PC-9 (cell line): ENCODE measurements around the gene RFWD3. TPM values are rescaled to one million over a fixed set of nuclear protein-coding genes. Genes with fewer than 3 reads are reported as not detected.

Experiments
- BruUV-seq: library from RNA; stranded (reverse); fragments of 400-500 nt; replicated peaks from 2 replicates; lab custom pipeline; 2021; lab: Mats Ljungman, UMichigan
- CTCF ChIA-PET: fragments of 300-600 bp; sonication (Branson Sonifier 250); formaldehyde crosslinking; loops from one replicate; lab custom pipeline; 2022; ENCODE audit warnings: antibody characterized with exemption; lab: Charles Lee
- POLR2A ChIA-PET: fragments of 300-600 bp; sonication (Branson Sonifier 250); formaldehyde crosslinking; loops from one replicate; lab custom pipeline; 2022; ENCODE audit warnings: antibody characterized with exemption; ENCODE audit not compliant: unreplicated experiment; lab: Charles Lee
- DNase-seq, 2 experiments: peaks; one replicate each; pipeline versions ENCODE4 v3.0.0 to v3.0.0-alpha.2; 2015 to 2022; ENCODE audit warnings: mixed read lengths in 1 of 2
- H2AFZ ChIP-seq: fragments of 200-600 bp; sonication (generic); 2 replicates; pipeline ENCODE4 v1.8.1; 2017; ENCODE audit warnings: antibody characterized with exemption
- H3F3A ChIP-seq: fragments of 200-600 bp; sonication (generic); 2 replicates; pipeline ENCODE4 v1.8.1; 2017; ENCODE audit warnings: antibody characterized with exemption, mild to moderate bottlenecking, low read depth; ENCODE audit not compliant: insufficient read depth
- H3K27ac ChIP-seq: fragments of 200-600 bp; sonication (generic); 2 replicates; pipeline ENCODE4 v1.6.1; 2016; ENCODE audit warnings: mixed run types
- H3K27me3 ChIP-seq: fragments of 200-600 bp; sonication (generic); 2 replicates; pipeline ENCODE4 v1.6.1; 2016; ENCODE audit warnings: low read depth, mixed run types; ENCODE audit not compliant: insufficient read depth
- H3K36me3 ChIP-seq: fragments of 200-600 bp; sonication (generic); 2 replicates; pipeline ENCODE4 v1.6.1; 2016; ENCODE audit warnings: low read depth, mixed run types
- H3K4me1 ChIP-seq: fragments of 200-600 bp; sonication (generic); replicated peaks from 2 replicates; pipeline ENCODE4 v1.6.1; 2016; ENCODE audit warnings: mixed run types; ENCODE audit not compliant: insufficient read depth
- H3K4me2 ChIP-seq: fragments of 200-600 bp; sonication (generic); 2 replicates; pipeline ENCODE4 v1.6.1; 2017; ENCODE audit warnings: mixed run types
- H3K4me3 ChIP-seq: fragments of 200-600 bp; sonication (generic); 2 replicates; pipeline ENCODE4 v1.6.1; 2016; ENCODE audit warnings: mixed run types
- H3K79me2 ChIP-seq: fragments of 200-600 bp; sonication (generic); 2 replicates; pipeline ENCODE4 v1.6.1; 2017; ENCODE audit warnings: low read depth, mixed run types
- H3K9me2 ChIP-seq: fragments of 200-600 bp; sonication (generic); 2 replicates; pipeline ENCODE4 v1.8.1; 2017; ENCODE audit warnings: mild to moderate bottlenecking; ENCODE audit not compliant: insufficient read depth
- H3K9me3 ChIP-seq: fragments of 200-600 bp; sonication (generic); 2 replicates; pipeline ENCODE4 v1.8.1; 2016; ENCODE audit warnings: low read depth; ENCODE audit not compliant: insufficient read depth
- H4K20me1 ChIP-seq: fragments of 200-600 bp; sonication (generic); 2 replicates; pipeline ENCODE4 v1.8.1; 2017; ENCODE audit not compliant: insufficient read depth
- CTCF ChIP-seq: fragments of 200-600 bp; sonication (generic); conservative IDR thresholded peaks from 2 replicates; pipeline ENCODE4 v1.6.1; 2017; ENCODE audit warnings: mixed run types, antibody characterized with exemption, mild to moderate bottlenecking, moderate library complexity
- EZH2 ChIP-seq: fragments of 200-600 bp; sonication (generic); IDR thresholded peaks from 2 replicates; pipeline ENCODE4 v1.8.0; 2017; ENCODE audit warnings: antibody characterized with exemption, low read depth
- intact Hi-C: fragments of 100-400 bp; cut with micrococcal nuclease; formaldehyde crosslinking; loops from one replicate; pipeline ENCODE4 v1.10.0; 2022; ENCODE audit not compliant: unreplicated experiment
- total RNA-seq: library from RNA; stranded (reverse); gene quantifications from 2 replicates; pipeline ENCODE4 v1.2.3, GENCODE V29; 2021

Gene RFWD3
- total RNA-seq, 1 experiment from 2014 or later: 49.5 TPM

- H3K9me3 ChIP-seq: no peaks in the 10 kb centered on the region
- ChIA-PET POLR2A (interaction anchor here (0.7 kb wide), 1 partner anchor 10 kb away, joined by 4 read pairs; no protein-coding TSS in a partner anchor), CTCF (interaction anchor here (1.2 kb wide), 1 partner anchor 153 kb away, joined by 6 read pairs; no protein-coding TSS in a partner anchor)
- BruUV-seq: no TSS peak
- H3K9me2 ChIP-seq: no peaks in the 10 kb centered on the region
- H3K27ac ChIP-seq: no peak overlapping the region
- no peaks in the 10 kb centered on the region for H4K20me1 ChIP-seq
- no peak overlapping the region for H3K4me3 ChIP-seq
- no peaks in the 10 kb centered on the region for H3F3A ChIP-seq
- peak; percentile 79 to 81 for DNase-seq
- no peaks in the 10 kb centered on the region for H3K36me3 ChIP-seq
- peaks cover 4% of the 10 kb centered on the region; the same call in 1 of the 2 replicates for H3K4me1 ChIP-seq
- intact Hi-C loops: loop anchor here (1.0 to 10.0 kb wide), 5 partner anchors 33 to 478 kb away; partner anchors contain the start of gene ZNRF1
- no peaks in the 10 kb centered on the region for H3K79me2 ChIP-seq
- TF ChIP-seq EZH2 (no peak), CTCF (peak; percentile 98)
- H3K4me2 ChIP-seq: no peak overlapping the region
- H3K27me3 ChIP-seq: no peaks in the 10 kb centered on the region
- H2AFZ ChIP-seq: no peak overlapping the region
These were observed 42.8 kb upstream of the RFWD3 start for GRCh38 chr16:74709441-74709877.

- ChIA-PET POLR2A (interaction anchor here (0.6 to 1.1 kb wide), 2 partner anchors 129 to 733 kb away, joined by 3 read pairs; no protein-coding TSS in a partner anchor), CTCF (interaction anchor here (0.5 to 2.4 kb wide), 3 partner anchors 162 to 495 kb away, joined by 3 to 10 read pairs (median 4); no protein-coding TSS in a partner anchor)
- H3K9me3 ChIP-seq: no peaks in the 10 kb centered on the region
- no peaks in the 10 kb centered on the region for H3K9me2 ChIP-seq
- H3K4me2 ChIP-seq: peak within 1 kb of the TSS; percentile 89
- H2AFZ ChIP-seq: peak within 1 kb of the TSS; percentile 99
- BruUV-seq: no TSS peak
- intact Hi-C loops: loop anchor here (10.0 kb wide), 1 partner anchor 294 kb away; the partner anchor contains the start of gene ZNRF1
- peak; percentile 55 to 59 for DNase-seq
- H4K20me1 ChIP-seq: no peaks in the 10 kb centered on the region
- H3K27ac ChIP-seq: peak within 1 kb of the TSS; percentile 74
- H3F3A ChIP-seq: peaks cover 16% of the 10 kb centered on the region; the same call in 1 of the 2 replicates
- peaks cover 30% of the 10 kb centered on the region for H3K4me1 ChIP-seq
- H3K27me3 ChIP-seq: no peaks in the 10 kb centered on the region
- TF ChIP-seq EZH2: no peak
- H3K79me2 ChIP-seq: peaks cover 10% of the 10 kb centered on the region; the same call in 1 of the 2 replicates
- H3K36me3 ChIP-seq: no peaks in the 10 kb centered on the region
- peak within 1 kb of the TSS; percentile 74 for H3K4me3 ChIP-seq
These were observed 34.0 kb upstream of the RFWD3 start, which contains the start of gene MLKL for GRCh38 chr16:74700438-74701225. Gene MLKL, minus strand, starts transcription at chr16:74700862. Its CDS starts 5,105 bp downstream, at chr16:74695757.

- no peaks in the 10 kb centered on the region for H3K36me3 ChIP-seq
- ChIA-PET POLR2A (interaction anchor here (1.1 kb wide), 1 partner anchor 734 kb away, joined by 3 read pairs; no protein-coding TSS in a partner anchor), CTCF (interaction anchor here (0.5 to 2.4 kb wide), 2 partner anchors 162 to 286 kb away, joined by 4 to 10 read pairs; no protein-coding TSS in a partner anchor)
- peak overlapping the region; percentile 99 for H2AFZ ChIP-seq
- peaks cover 16% of the 10 kb centered on the region; the same call in 1 of the 2 replicates for H3F3A ChIP-seq
- peaks cover 10% of the 10 kb centered on the region; the same call in 1 of the 2 replicates for H3K79me2 ChIP-seq
- TF ChIP-seq EZH2 (no peak), CTCF (no peak)
- BruUV-seq: no TSS peak
- peak overlapping the region; percentile 89 for H3K4me2 ChIP-seq
- peak overlapping the region; percentile 74 for H3K4me3 ChIP-seq
- H3K27me3 ChIP-seq: no peaks in the 10 kb centered on the region
- peak overlapping the region; percentile 74 for H3K27ac ChIP-seq
- no peak for DNase-seq
- H4K20me1 ChIP-seq: no peaks in the 10 kb centered on the region
- no peaks in the 10 kb centered on the region for H3K9me2 ChIP-seq
- intact Hi-C loops: loop anchor here (10.0 kb wide), 1 partner anchor 295 kb away; the partner anchor contains the start of gene ZNRF1
- H3K9me3 ChIP-seq: no peaks in the 10 kb centered on the region
- H3K4me1 ChIP-seq: peaks cover 30% of the 10 kb centered on the region
These were observed 33.4 kb upstream of the RFWD3 start for GRCh38 chr16:74700116-74700437.
